Aorta (tissue), 5 donors: ENCODE results near the gene FRMD4A. TPM values are rescaled to one million over a fixed set of nuclear protein-coding genes. Genes with fewer than 3 reads are reported as not detected.
"Not testable (repeated sequence)": the region's sequence is repeated elsewhere in the genome, so short reads cannot be mapped to it uniquely, and the experiment has no call there.

Experiments used
- ATAC-seq: fragments of 200-7000 bp; cut with Tn5 transposase; one replicate; pipeline ENCODE4 v1.9.1; 2022; ENCODE audit warnings: moderate library complexity; ENCODE audit not compliant: low FRiP score
- DNase-seq, 2 donors: peaks; one replicate each; pipeline ENCODE4 v3.0.0-alpha.2; 2020
- H3K27ac ChIP-seq, 2 donors: one replicate each; pipeline ENCODE4 v1.5.1; 2013; ENCODE audit warnings: low read length in 2 of 2, mild to moderate bottlenecking in 2 of 2, moderate library complexity in 2 of 2, control low read depth in 1 of 2, inconsistent platforms in 1 of 2, low read depth in 1 of 2
- H3K27me3 ChIP-seq, 2 donors: one replicate each; pipeline ENCODE4 v1.6.1; 2013; ENCODE audit warnings: control low read depth in 1 of 2, low read length in 1 of 2, mild to moderate bottlenecking in 1 of 2, moderate library complexity in 1 of 2; ENCODE audit not compliant: insufficient read depth in 2 of 2, control insufficient read depth in 1 of 2
- H3K36me3 ChIP-seq, 2 donors: one replicate each; pipeline ENCODE4 v1.6.1; 2013; ENCODE audit warnings: control low read depth in 1 of 2, low read length in 1 of 2, mild to moderate bottlenecking in 1 of 2; ENCODE audit not compliant: insufficient read depth in 2 of 2, control insufficient read depth in 1 of 2
- H3K4me1 ChIP-seq, 2 donors: one replicate each; pipeline ENCODE4 v1.6.1; 2013; ENCODE audit warnings: low read length in 2 of 2, control low read depth in 1 of 2, mild to moderate bottlenecking in 1 of 2, moderate library complexity in 1 of 2; ENCODE audit not compliant: insufficient read depth in 2 of 2, control insufficient read depth in 1 of 2
- H3K4me3 ChIP-seq, 2 donors: one replicate each; pipeline ENCODE4 v1.5.1; 2013; ENCODE audit warnings: low read length in 2 of 2, control low read depth in 1 of 2, mild to moderate bottlenecking in 1 of 2
- H3K9me3 ChIP-seq: one replicate; pipeline ENCODE4 v1.6.1; 2013; ENCODE audit warnings: mild to moderate bottlenecking, low read length; ENCODE audit not compliant: control insufficient read depth
- WGBS, 2 donors: extraction: QIAGEN DNeasy Blood & Tissue Kit; methylation state at CpG; one replicate each; pipeline ENCODE4 v1.1.7; 2013; 5-methylcytosine and 5-hydroxymethylcytosine counted together
- intact Hi-C, 2 donors: fragments of 100-400 bp; cut with DNase I; formaldehyde crosslinking; loops; one replicate each; pipeline versions ENCODE4 v1.14.2 to v1.15.0; 2022
- polyA plus RNA-seq, 2 donors: library from polyadenylated mRNA; stranded (reverse); fragments of 200-250 nt; gene quantifications; one replicate each; pipeline ENCODE4 v1.2.3, GENCODE V29; 2013
- total RNA-seq, 2 donors: library from RNA; stranded (reverse); fragmentation: NEBNext Ultra II Directional; extraction: Animal tissue kit (Norgen Biotek cat#: 25700); gene quantifications; one replicate each; pipeline ENCODE4 v1.2.1, GENCODE V29; 2021
- donor health status: healthy with polysubstance abuse.
- donor health status: Bipolar disorder and iron deficiency.
- donor health status: DM: no; HTN: no; CAD: no.
- donor health status: DM: no; HTN: no; CAD: no.
- donor health status: DM: yes; HTN: yes; CAD: no.

FRMD4A gene
- total and polyA plus RNA-seq, 4 donors: 11.4 to 65.6 (median 39.7) TPM

DNA sequence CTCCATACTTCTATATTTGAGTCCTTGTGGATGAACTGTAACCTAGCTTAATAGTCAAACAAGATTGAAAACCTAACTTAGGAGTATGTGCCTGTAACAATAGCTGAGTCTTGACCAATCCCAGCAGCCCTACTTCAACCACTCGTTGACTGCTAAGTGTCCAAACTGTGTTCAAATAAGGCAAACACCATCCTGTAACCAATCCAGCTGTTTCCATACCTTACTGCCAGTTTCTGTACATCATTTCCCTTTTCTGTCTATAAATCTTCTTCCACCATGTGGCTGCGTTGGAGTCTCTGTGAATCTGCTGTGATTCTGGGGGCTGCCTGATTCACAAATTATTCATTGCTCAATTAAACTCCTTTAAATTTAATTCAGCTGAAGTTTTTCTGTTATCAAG lies 195.5 kb downstream of the FRMD4A start:
- H3K27ac ChIP-seq, H3K27me3 ChIP-seq, DNase-seq, H3K9me3 ChIP-seq, H3K4me3 ChIP-seq, H3K36me3 ChIP-seq, ATAC-seq, intact Hi-C loops, H3K4me1 ChIP-seq: not testable (repeated sequence)
- WGBS, 2 donors: 35 to 50% methylated on average over 2 of the region's 2 CpGs

DNA sequence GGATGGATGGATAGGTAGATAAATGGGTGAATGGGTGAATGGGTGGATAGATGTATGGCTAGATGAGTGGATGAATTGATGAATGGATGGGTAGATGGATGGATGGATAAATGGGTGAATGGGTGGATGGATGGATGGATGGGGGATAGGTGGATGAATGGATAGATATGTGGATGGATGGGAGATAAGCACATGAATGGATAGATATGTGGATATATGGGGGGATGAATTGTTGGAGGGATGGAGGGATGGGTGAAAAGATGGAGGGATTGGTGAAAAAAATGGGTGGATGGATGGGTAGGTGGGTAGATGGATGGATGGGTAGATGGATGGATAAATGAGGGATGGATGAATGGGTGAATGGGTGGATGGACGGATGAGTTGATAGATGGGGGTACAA lies 196.4 kb downstream of the FRMD4A start:
- ATAC-seq: no peak
- no peak overlapping the region for H3K27ac ChIP-seq
- no peak overlapping the region for H3K4me3 ChIP-seq
- WGBS, 2 donors: 86 to 89% methylated on average over 1 of the region's 1 CpG
- intact Hi-C loops: no loop called here
- H3K27me3 ChIP-seq: no peaks in the 10 kb centered on the region
- DNase-seq: no peak
- no peaks in the 10 kb centered on the region for H3K4me1 ChIP-seq
- no peaks in the 10 kb centered on the region for H3K36me3 ChIP-seq
- no peaks in the 10 kb centered on the region for H3K9me3 ChIP-seq

DNA sequence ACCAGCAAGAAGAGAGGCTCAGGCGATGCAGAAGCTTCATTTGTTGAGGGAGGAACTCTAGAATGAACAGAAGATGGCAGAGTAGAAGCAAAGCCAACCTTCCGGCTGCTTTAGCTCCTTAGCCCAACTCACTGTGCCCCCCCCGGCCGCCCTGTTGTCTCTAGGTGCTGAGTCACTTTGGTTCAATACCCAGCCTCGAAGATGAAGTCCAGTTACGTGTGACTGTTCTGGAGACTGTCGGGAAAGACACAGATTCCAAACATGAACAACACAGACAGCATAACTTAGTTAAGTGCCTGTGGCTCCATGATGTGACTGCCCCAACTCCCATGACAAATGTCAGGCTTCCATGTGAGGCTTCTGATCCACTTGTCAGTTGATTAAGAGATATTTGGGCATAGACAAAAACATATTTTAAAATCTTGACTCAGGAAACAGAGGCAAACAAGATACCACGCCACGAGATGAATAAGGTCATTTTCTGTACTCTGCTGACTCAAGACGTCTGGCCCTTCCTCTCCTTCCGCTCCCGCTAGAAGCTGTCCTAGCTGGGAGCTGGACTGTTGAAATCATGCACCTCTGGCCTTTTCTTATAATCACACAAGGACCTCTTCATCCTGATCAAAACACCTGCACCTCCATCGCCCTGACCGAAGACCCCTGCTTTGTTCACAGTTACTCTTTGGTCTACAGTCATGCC lies 199.3 kb downstream of the FRMD4A start:
- no peak for DNase-seq
- Histone ChIP-seq H3K4me3 (no peak overlapping the region), H3K27me3 (no peaks in the 10 kb centered on the region), H3K27ac (no peak overlapping the region), H3K36me3 (no peaks in the 10 kb centered on the region), H3K4me1 (no peaks in the 10 kb centered on the region), H3K9me3 (no peaks in the 10 kb centered on the region)
- WGBS, 2 donors: 92 to 93% methylated on average over 14 of the region's 14 CpGs
- ATAC-seq: no peak
- intact Hi-C loops: no loop called here

DNA sequence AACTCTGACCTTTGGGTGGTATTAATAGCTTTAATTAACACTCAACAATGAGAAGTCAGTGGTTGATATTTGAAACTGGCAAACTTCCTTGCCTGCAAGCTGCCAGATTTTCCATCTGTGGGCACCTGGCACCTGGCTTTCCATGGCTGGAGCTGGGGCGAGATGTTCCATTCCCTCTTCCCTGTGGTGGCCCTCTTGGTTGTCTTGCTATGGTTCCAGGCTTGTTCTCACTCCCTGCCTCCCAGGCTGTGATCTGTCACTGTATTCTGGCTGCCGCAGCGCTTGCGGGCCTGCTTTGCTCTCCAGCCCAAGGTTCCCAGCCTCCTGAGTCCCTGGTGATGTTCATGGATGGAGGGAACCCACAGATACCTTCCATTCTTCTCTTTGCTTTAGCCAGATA lies 201.0 kb downstream of the FRMD4A start:
- Histone ChIP-seq H3K27ac (no peak overlapping the region), H3K4me1 (no peaks in the 10 kb centered on the region), H3K9me3 (no peaks in the 10 kb centered on the region), H3K36me3 (no peaks in the 10 kb centered on the region), H3K4me3 (no peak overlapping the region), H3K27me3 (no peaks in the 10 kb centered on the region)
- intact Hi-C loops: no loop called here
- DNase-seq: no peak
- ATAC-seq: no peak
- 83 to 86% methylated on average over 4 of the region's 4 CpGs for WGBS, 2 donors

DNA sequence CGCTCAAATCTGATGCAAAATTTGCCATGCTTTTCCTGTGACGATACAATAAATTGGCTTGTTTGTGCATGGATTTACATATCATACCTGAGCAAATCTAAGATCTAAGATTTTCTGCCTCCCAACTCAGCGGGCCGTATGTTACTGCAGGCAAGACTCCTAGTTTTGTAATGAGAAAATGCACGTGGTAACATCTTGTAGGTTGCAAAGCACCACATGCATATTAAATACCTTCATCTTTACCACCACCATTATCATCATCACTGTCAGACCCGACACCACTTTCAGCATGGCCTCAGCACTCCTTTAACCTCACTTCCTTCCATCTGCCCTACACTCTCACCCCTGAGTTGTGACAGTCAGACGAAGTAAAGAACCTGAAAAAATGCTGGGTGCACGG lies 202.2 kb downstream of the FRMD4A start:
- ATAC-seq (no peak), DNase-seq (no peak)
- WGBS, 2 donors: 87 to 94% methylated on average over 8 of the region's 8 CpGs
- Histone ChIP-seq H3K4me3 (no peak overlapping the region), H3K4me1 (no peaks in the 10 kb centered on the region), H3K27me3 (no peaks in the 10 kb centered on the region), H3K27ac (no peak overlapping the region), H3K9me3 (no peaks in the 10 kb centered on the region), H3K36me3 (no peaks in the 10 kb centered on the region)
- intact Hi-C loops: no loop called here

DNA sequence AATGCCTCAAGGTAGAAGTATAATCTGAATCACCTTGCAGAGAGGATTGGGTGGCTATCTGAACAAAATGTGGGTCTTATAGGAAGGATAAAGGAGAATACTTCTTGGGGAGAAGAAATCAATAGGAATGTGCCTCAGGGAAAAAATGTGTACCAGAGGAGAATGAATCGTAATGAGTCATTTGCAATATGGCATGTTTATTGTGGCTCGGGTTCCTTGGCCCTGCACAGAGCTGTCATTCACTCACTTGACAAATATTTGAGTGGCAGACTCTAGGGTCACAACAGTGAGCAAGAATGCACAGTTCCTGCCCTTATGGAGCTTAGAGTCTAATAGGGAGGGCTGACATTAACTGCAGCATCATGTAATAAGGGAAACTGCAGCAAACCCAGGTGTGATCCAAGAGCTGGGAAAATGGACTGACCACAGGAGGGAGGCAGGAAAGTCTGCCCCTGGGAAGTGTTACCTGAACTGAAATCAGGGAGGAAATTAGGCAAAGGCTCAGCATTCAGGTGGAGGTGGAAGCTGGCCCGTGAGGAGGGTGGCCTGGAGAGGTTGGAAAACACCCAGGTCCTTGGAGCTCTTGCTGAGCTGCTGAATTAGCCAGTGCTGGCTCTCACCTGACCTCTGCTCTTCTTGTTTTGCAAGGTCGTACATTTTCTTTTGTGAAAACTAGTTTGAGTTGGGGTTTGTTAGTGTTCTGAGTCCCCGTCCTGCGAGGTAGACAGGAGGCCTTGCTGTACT lies 203.9 kb downstream of the FRMD4A start:
- Histone ChIP-seq H3K4me3 (no peak overlapping the region), H3K9me3 (no peaks in the 10 kb centered on the region), H3K27ac (no peak overlapping the region), H3K27me3 (no peaks in the 10 kb centered on the region), H3K36me3 (no peaks in the 10 kb centered on the region), H3K4me1 (no peaks in the 10 kb centered on the region)
- 83 to 91% methylated on average over 6 of the region's 6 CpGs for WGBS, 2 donors
- ATAC-seq: no peak
- intact Hi-C loops: no loop called here
- no peak for DNase-seq

DNA sequence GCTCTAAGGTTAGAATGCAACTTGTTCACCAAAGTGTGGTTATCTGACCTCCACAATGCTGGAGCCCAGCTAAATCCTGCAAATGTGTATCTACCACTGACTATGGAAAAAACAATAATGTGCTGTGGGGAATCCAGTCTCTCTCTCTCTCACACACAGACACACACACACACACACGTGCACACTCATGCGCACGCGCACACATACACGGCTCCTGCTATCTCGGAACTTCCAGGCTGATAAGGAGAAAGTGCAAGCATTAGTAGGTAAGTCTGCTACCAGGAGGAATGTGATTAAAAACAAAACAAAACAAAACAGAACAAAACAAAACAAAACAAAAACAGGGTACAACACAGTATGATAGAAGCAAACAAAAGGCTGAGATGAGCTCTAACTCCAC lies 205.2 kb downstream of the FRMD4A start:
- Histone ChIP-seq H3K27ac (no peak overlapping the region), H3K27me3 (no peaks in the 10 kb centered on the region), H3K4me3 (no peak overlapping the region), H3K4me1 (no peaks in the 10 kb centered on the region), H3K36me3 (no peaks in the 10 kb centered on the region), H3K9me3 (no peaks in the 10 kb centered on the region)
- no peak for ATAC-seq
- DNase-seq: no peak
- intact Hi-C loops: no loop called here
- WGBS, 2 donors: 83 to 88% methylated on average over 6 of the region's 6 CpGs

DNA sequence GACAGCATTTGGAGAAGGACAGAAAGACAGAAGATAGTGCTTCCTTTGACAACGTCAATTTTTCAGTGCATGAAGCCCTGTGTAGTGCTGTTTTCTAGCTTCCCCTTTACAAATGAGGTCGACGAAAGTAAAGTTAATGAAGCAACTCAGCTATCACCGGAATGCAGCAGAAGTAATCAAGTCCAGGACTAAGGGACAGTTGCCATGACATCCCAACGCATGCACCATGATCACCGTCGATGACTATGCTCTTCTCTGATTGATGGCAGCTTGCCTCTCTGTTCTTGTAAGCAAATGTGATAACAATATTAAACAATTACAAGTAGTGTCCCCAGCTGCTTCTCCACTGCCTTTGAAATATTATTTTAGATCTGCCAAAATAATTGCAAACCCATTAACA lies 205.8 kb downstream of the FRMD4A start:
- whole genome bisulfite sequencing, 2 donors: 83 to 84% methylated on average over 7 of the region's 7 CpGs
- no peaks in the 10 kb centered on the region for H3K9me3 ChIP-seq
- H3K36me3 ChIP-seq: no peaks in the 10 kb centered on the region
- H3K4me1 ChIP-seq: no peaks in the 10 kb centered on the region
- no peak for ATAC-seq
- H3K4me3 ChIP-seq: no peak overlapping the region
- H3K27ac ChIP-seq: no peak overlapping the region
- DNase-seq: no peak
- intact Hi-C loops: no loop called here
- no peaks in the 10 kb centered on the region for H3K27me3 ChIP-seq

DNA sequence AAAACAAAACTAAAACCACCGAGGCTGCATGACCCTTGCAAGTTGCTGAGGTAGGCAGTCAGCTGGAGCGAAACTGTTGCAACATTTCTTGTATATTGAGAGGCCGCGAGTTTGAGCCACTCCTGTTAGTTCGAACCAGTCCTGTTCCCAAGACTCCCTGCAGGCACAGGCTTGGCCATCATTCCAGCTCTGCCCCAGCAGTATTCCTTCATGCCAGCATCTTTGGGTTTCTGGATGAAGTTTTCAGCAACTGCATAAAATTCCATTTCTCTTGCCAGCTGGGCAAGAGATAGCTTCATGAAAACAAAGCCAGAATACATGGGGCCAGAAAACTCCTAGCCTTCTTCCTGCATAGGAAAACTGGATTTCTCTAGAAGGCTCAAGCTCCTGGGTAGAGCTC lies 207.6 kb downstream of the FRMD4A start:
- ATAC-seq (no peak), DNase-seq (no peak)
- H3K27me3 ChIP-seq: no peaks in the 10 kb centered on the region
- H3K4me3 ChIP-seq: no peak overlapping the region
- no peaks in the 10 kb centered on the region for H3K4me1 ChIP-seq
- WGBS, 2 donors: 8 to 10% methylated on average over 5 of the region's 5 CpGs
- no peaks in the 10 kb centered on the region for H3K36me3 ChIP-seq
- no peaks in the 10 kb centered on the region for H3K9me3 ChIP-seq
- H3K27ac ChIP-seq: no peak overlapping the region
- intact Hi-C loops: no loop called here
